GM19328 (cell line): ENCODE measurements around the gene MATN4.

Experiments used
- ATAC-seq: cut with Tn5 transposase; IDR thresholded peaks from one replicate; pipeline ENCODE4 v1.9.1; 2021; ENCODE audit warnings: mild to moderate bottlenecking, moderate library complexity; ENCODE audit not compliant: unreplicated experiment

The MATN4 gene

DNA sequence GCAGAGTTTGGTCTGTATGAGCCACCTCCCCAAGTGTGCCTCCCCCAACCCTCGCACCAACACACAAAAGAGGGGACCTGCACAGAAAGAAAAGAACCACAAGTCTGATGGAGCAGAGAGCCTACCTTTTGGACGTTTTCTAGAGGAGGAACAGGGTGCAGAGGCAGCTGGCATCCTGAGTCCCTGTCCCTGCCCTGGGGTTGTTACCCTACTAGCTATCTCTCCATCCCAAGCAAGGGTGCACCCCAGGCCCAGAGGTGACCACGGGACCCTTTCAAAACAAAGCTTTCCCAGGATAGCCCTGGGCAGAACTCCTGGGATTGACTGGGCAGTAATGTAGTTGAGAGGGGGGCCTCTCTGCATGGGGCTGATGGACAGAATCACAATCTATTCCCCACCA lies 9.7 kb upstream of the MATN4 start:
- ATAC-seq, result no peak

GRCh38 chr20:45316150-45317080 lies 8.3 kb upstream of the MATN4 start:
- ATAC-seq, result no peak

- no peak for ATAC-seq
Observed at GRCh38 chr20:45315672-45316071, 7.6 kb upstream of the MATN4 start.

DNA sequence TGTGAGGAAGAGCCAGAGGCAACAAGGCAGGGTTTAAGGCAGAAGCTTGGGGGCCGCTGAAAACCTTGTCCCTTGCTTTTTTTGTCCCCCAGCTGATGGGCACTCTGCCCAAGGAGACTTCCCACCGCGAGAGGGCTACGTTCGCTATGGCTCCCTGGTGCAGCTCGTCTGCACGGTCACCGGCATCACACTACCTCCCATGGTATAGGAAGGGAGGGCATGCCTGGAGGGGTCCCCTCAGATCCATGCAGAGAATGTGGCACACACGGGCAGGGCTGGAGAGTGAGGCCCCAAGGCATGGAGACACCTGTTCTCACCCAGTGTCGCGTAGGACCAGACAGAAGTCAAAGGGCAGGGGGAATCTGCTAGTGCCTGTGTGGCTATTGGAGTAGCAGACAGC lies 5.8 kb upstream of the MATN4 start:
- no peak for ATAC-seq

DNA sequence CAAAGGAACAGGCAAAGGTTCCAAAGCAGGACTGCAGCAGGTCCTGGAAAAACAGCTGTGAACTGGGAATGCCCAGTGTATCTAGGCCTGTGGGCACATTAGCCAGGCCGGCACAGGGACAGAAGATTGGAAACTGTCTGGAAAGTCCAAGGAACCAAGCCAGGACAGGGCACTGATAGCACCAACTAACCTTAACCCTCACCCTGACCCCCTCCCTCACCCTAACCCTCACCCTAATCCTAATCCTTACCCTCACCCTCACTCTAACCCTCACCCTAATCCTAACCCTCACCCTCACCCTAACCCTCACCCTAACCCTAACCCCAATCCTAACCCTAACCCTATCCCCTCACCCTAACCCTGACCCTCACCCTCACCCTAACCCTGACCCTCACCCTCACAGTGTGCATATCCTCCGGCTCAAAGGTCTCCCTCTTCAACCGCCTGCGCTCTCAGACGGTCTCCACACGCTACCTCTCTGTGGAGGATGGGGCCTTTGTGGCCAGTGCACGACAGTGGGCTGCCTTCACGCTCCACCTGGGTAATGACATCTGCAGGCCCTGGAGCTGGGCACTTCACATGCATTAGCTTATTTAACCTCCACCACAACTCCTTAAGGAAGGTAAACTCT lies 5.1 kb upstream of the MATN4 start:
- ATAC-seq, result no peak

DNA sequence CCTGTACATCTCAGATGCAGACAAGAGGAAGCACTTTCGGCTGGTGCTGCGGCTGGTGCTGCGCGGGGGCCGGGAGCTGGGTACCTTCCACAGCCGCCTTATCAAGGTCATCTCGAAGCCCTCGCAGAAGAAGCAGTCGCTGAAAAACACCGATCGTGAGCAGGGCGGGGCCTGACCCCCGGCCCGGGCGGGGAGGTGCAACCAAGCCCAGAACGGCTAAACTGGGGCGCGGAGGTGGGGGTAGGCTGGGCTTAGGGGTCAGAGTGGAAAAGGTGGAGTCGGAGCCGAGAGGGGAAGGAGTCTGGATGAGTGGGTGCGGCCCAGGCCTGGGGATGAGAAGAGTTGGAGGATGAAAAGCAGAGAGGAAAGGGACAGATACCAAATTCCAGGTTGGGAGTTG lies 4.1 kb upstream of the MATN4 start:
- no peak for ATAC-seq

DNA sequence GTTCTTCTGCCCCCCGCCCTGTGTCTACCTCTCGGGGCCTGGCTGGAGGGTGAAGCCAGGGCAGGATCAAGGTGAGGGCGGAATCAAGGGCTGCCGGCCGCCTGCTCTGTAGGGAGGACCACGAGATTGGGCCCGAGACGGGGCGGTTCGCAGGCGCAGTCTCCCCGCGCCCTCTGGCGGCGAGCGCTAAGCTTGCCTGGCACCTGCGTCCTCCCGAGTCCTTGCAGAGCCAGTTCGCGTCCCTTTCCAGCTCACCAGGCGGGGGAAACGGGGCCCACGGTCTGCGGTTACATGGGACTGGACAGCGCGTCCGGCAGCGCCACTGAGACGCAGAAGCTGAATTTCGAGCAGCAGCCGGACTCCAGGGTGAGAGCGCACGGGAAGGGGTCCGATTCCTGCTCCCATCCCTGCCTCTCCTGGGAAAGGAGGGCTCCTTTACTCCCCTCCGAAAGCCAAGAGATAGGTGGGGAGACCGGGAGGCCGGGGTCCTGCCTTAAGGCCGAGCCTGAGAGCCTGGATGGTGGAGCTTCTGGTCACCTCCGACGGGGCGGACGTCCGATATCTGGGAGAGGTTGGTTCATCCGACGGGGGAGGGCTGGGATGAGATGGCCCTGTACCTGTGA lies 3.6 kb upstream of the MATN4 start:
- ATAC-seq, result no peak

DNA sequence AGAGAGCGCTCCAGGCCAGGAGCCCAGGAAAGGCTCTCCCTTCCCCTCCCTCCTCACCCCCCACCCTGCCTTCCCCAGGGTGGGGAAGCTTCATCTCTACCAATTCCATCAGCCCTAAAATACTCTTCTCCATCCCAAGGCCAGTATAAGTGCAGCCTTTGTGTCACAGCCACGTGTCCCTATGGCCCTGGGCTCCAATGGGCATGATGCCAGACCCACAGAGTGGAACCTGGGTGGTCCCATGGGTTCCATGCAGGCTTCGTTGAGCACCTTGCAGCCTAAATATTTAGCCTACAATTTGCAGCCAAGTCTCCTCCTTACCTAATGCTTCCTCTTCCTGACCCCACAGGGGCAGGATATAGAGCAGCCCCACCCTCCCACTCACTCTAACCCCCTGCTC lies 976 bp upstream of the MATN4 start:
- no peak for ATAC-seq

GRCh38 chr20:45307076-45307640 lies 941 bp downstream of the MATN4 start:
- no peak for ATAC-seq

DNA sequence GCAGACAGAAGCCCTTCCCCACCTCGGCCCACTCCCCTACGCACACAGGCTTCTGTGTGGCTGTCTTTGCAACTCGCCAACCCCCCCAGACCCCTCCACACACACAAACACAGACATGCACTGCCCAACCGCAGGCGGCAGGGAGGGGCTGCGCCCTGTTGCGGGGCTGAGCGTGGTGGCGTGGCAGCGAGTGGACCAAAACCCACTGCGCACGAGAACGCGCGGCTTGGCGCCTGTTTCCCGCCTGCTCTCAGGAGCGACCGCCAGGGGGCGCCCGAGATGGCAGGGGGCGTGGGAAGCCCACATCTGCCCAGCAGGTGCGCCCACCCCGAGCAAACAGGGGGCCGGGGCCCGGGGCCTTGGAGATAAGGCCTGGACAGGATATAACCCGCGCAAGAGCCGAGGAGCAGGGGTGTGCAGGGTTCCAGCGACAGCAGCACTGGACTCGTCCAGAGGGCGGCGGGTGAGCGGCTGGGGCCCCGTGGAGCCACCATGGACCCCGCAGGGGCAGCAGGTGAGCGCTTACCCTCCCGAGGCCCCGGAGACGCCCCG lies 1.6 kb downstream of the MATN4 start, which contains the start of gene RBPJL:
TSS of gene RBPJL (plus strand) at position 410 of the 552 bp plus-strand sequence. CDS start at position 493, 83 bp downstream.
- no peak for ATAC-seq

GRCh38 chr20:45305262-45305661 lies 2.8 kb downstream of the MATN4 start:
- no peak for ATAC-seq

DNA sequence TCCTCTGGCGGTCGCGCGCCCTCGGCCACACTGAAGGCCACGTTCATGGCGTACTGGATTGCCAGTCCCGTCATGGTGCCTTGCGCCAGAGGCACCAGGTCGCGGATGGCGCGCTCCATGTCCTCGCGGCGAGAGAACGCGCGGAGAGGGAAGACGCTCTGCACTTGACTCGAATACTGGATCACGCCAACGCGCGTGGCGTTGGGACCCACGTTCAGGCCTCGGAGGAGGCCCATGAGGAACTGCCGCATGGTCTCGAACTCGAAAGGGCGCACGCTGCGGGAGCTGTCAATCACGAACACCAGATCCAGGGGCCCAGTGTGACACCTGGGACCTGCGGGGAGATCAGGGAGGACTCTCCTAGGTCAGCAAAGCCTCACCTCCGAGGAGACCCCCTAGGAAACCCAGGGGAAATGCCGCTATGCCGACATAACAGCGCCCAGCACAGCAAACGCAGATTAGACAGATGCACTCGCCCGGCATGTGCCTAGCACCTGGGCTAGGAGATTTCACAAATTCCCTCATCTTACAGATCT lies 3.6 kb downstream of the MATN4 start:
- no peak for ATAC-seq

DNA sequence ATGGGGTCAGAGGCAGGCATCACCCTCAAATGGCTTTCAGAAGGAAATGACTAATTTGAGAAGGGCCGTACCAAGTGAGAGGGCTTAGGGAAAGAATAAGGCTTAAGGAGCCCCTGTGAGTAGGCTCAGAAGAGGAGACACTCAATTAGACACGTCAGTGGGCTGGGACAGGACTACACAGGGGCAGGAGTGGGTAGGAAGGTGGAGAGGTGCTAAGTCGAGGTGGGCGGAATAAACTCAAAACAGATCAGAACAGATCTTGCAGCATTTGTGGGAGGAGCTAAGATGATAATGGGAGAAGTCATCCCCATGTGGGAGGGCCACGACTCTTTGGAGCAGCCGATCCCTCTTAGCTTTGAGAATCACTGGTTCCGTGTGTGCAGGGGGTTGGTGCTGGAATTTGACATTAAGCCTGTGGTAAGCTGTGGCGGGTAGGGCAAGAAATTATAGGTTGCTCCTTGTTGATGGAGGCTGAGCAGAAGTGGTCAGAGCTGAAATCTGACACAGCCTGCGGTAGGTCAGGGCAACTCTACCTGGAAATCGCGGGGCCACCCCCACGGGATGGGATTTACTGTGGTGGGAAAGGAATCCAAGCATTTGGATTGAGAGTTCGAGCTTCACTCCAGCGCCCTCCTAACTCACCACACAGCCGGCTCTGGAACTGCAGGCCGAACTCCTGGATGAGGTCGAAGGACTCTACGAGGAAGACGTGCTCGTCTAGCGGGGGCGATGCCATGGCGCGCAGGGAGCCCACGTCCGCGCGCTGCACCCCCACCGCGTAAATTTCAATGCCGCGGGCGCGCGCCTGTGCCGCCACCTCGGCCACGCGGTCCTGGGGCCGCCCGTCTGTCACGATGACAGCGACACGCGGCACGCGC lies 4.3 kb downstream of the MATN4 start:
- ATAC-seq, result no peak

DNA sequence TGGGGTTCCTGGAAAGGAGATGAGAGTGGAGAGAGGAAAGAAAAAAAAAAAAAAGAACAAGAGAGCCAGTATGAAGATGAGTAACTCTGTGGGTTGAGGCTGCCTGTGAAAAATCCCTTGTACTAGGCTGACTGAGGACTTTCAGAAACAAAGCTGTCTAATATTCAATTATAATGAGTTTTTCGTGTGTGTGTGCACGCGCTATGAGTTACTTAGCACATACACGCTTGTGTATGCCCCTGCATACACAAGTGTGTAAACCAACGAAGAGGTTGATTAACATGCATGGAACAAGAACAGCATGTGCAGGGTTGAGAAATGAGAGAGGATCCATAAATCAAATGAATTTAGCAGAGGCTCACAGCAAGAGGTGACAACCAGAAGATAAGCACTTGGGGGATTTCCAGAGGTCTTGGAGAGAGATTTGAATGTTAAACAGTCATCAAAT lies 6.3 kb downstream of the MATN4 start:
- ATAC-seq, result no peak

GRCh38 chr20:45300961-45301360 lies 7.1 kb downstream of the MATN4 start:
- ATAC-seq, result no peak

- ATAC-seq, result no peak
Observed at GRCh38 chr20:45299786-45300185, 8.3 kb downstream of the MATN4 start.

DNA sequence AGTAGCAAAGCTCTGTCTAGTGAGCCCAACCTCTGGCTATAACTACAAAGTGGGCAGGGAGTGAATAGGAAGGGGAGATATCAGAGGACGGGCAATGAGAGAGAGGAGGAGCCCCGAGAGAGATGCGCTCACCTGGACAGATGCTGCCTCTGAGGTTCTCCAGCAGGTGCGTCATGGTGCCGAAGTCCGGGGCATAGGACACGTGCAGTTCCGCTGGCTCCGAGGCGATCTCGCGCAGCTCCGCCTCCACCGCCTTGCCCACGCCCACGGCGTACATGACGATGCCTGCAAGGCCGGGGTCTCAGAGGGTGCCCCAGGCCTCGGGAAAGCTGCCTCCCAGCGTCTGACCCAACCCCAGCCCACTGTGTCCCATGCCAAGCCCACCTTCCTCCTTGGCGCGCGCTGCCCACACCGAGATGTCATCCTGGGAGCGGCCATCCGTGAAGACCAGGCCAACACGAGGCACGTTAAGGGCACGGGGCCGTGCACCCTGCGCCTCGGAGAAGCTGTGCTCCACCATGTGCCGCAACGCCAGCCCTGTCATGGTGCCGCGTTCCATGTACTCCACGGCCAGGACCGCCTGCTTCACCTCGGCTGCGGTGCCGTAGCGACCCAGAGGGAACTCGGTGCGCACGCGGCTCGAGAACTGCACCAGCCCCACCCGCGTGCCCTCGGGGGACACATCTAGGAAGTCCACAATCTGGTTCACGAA lies 10.2 kb downstream of the MATN4 start:
- no peak for ATAC-seq

DNA sequence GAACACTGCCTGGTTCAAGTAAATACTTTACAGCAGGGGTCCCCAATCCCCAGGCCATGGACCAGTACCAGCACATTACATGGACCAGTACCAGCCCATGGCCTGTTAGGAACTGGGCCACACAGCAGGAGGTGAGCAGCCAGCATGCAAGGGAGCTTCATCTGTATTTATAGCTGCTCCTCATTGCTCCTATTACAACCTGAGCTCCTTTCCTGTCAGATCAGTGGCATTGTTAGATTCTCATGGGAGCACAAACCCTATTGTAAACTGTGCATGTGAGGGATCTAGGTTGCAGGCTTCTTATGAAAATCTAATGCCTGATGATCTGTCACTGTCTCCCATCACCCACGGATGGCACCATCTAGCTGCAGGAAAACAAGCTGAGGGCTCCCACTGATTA lies 13.4 kb downstream of the MATN4 start:
- ATAC-seq, result no peak

DNA sequence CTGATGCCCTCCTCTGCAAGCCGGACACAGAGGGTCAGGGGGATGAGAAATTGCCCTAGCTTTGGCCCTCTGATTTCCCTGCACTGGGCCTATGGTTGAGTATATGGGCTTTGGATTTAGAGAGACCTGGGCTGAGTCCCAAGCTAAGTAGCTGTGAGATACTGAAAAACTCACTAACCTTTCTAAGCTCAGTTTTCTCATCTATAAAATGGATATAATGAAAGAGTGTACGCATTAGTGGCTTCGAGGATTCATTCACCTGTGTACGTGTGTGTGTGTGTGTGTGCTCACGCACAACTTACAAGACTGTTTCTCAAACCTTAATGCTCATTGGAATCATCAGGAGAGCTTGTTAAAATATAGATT lies 14.1 kb downstream of the MATN4 start:
- no peak for ATAC-seq
